PC-9 (cell line): ENCODE data around the gene GAS7.

Experiments
- EZH2 ChIP-seq: fragments of 200-600 bp; sonication (generic); IDR thresholded peaks from 2 replicates; pipeline ENCODE4 v1.8.0; 2017; ENCODE audit warnings: antibody characterized with exemption, low read depth
- TF ChIP-seq, protein P1 (sequence below): fragments of 200-600 bp; sonication (generic); conservative IDR thresholded peaks from 2 replicates; pipeline ENCODE4 v1.6.1; 2017; ENCODE audit warnings: mixed run types, antibody characterized with exemption, mild to moderate bottlenecking, moderate library complexity

DNA sequence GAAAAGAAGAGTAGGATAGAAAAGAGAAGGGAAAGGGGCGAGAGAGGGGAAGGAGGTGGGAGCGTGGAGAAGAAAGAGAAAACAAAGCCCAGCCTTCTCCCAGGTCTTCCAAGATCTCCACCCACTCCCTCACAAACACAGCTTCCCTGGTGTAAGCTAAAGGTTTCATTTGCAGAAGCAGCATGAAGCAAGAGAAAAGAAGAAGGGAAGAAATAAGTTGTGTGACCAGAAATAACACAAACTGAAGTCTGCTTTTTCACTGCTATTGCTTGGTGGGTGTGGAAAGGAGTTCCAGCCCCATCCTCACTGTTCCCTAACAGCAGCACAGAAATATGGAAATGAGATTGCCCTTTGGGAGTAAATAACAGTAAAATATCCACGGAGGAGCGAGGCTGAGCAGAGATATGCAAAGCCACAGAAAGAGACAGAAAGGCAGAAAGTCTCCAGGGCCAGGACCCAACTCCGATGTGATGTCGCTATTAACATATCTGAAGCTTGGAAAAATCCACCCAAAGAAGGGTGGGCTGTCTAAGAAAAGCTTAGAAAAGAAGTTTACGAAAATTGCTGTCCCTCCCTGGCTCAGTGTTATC, 10.3 kb upstream of the GAS7 start:
- TF ChIP-seq, protein P1, sequence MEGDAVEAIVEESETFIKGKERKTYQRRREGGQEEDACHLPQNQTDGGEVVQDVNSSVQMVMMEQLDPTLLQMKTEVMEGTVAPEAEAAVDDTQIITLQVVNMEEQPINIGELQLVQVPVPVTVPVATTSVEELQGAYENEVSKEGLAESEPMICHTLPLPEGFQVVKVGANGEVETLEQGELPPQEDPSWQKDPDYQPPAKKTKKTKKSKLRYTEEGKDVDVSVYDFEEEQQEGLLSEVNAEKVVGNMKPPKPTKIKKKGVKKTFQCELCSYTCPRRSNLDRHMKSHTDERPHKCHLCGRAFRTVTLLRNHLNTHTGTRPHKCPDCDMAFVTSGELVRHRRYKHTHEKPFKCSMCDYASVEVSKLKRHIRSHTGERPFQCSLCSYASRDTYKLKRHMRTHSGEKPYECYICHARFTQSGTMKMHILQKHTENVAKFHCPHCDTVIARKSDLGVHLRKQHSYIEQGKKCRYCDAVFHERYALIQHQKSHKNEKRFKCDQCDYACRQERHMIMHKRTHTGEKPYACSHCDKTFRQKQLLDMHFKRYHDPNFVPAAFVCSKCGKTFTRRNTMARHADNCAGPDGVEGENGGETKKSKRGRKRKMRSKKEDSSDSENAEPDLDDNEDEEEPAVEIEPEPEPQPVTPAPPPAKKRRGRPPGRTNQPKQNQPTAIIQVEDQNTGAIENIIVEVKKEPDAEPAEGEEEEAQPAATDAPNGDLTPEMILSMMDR: no peak
- no peak for TF ChIP-seq EZH2
